ENCODE data around the gene COX10.
A peak's percentile ranks its signal among the peaks of the same experiment; 100 is the strongest.
"Not testable (repeated sequence)": the region's sequence is repeated elsewhere in the genome, so short reads cannot be mapped to it uniquely, and the experiment has no call there.

The COX10 gene

GRCh38 chr17:14069251-14070021 is at the start of gene COX10:
COX10 (plus strand) TSS chr17:14069504; CDS start chr17:14069606, 102 bp downstream.
- H3K36me3 ChIP-seq (replicated peaks) = peaks cover 15% of the 10 kb centered on the region
- in situ Hi-C loops (cut with MboI; ENCODE audit: low sequenced_read_pairs) = loop anchor here (25.0 kb wide), 1 partner anchor 1057 kb away; the partner anchor contains the start of gene ELAC2
- H3K4me1 ChIP-seq = peaks cover 8% of the 10 kb centered on the region
- peak; percentile 80 to 94 for DNase-seq (ENCODE audit: low spot score in 2 of 2)
- peak within 1 kb of the TSS; percentile 98 for H3K4me3 ChIP-seq
- no peaks in the 10 kb centered on the region for H3K9me3 ChIP-seq
- H3K27me3 ChIP-seq (ENCODE audit: low read depth) = no peaks in the 10 kb centered on the region

- H3K4me1 ChIP-seq; DNase-seq (ENCODE audit: low spot score in 2 of 2); in situ Hi-C loops (cut with MboI; ENCODE audit: low sequenced_read_pairs): not testable (repeated sequence)
Measured at GRCh38 chr17:14021651-14022294, 47.5 kb upstream of the COX10 start.

GRCh38 chr17:14029755-14030154 is 39.5 kb upstream of the COX10 start:
- H3K9me3 ChIP-seq; H3K4me1 ChIP-seq; in situ Hi-C loops (cut with MboI; ENCODE audit: low sequenced_read_pairs); H3K4me3 ChIP-seq; H3K27me3 ChIP-seq (ENCODE audit: low read depth); H3K36me3 ChIP-seq (replicated peaks); DNase-seq (ENCODE audit: low spot score in 2 of 2): not testable (repeated sequence)

More at GRCh38 chr17:14021651-14022294, 47.5 kb upstream of the COX10 start:
- not testable (repeated sequence) for H3K36me3 ChIP-seq (replicated peaks); H3K27me3 ChIP-seq (ENCODE audit: low read depth); H3K9me3 ChIP-seq; H3K4me3 ChIP-seq

- no peak overlapping the region for H3K4me3 ChIP-seq
- DNase-seq (ENCODE audit: low spot score in 2 of 2) = no peak
- in situ Hi-C loops (cut with MboI; ENCODE audit: low sequenced_read_pairs) = no loop called here
- peaks cover 6% of the 10 kb centered on the region for H3K4me1 ChIP-seq
- H3K9me3 ChIP-seq = no peaks in the 10 kb centered on the region
- 0 out of 2 replicates have a peak, but pooled peaks cover 6% of the 10 kb centered on the region for H3K36me3 ChIP-seq (replicated peaks)
- no peaks in the 10 kb centered on the region for H3K27me3 ChIP-seq (ENCODE audit: low read depth)
Measured at GRCh38 chr17:14032234-14032633, 37.1 kb upstream of the COX10 start.

- H3K4me1 ChIP-seq = peaks cover 6% of the 10 kb centered on the region
- DNase-seq (ENCODE audit: low spot score in 2 of 2) = peak in 1 of 2 experiments; percentile 13
- in situ Hi-C loops (cut with MboI; ENCODE audit: low sequenced_read_pairs) = no loop called here
Measured at GRCh38 chr17:14033166-14033565, 36.1 kb upstream of the COX10 start.

GRCh38 chr17:14037453-14037852 is 31.9 kb upstream of the COX10 start:
- Histone ChIP-seq H3K9me3 (no peaks in the 10 kb centered on the region), H3K4me3 (no peak overlapping the region), H3K4me1 (no peaks in the 10 kb centered on the region), H3K36me3 (replicated peaks) (no peaks in the 10 kb centered on the region), H3K27me3 (ENCODE audit: low read depth) (no peaks in the 10 kb centered on the region)
- in situ Hi-C loops (cut with MboI; ENCODE audit: low sequenced_read_pairs) = no loop called here
- no peak for DNase-seq (ENCODE audit: low spot score in 2 of 2)

More at GRCh38 chr17:14033166-14033565, 36.1 kb upstream of the COX10 start:
- Histone ChIP-seq H3K36me3 (replicated peaks) (0 out of 2 replicates have a peak, but pooled peaks cover 6% of the 10 kb centered on the region), H3K27me3 (ENCODE audit: low read depth) (no peaks in the 10 kb centered on the region), H3K4me3 (no peak overlapping the region), H3K9me3 (no peaks in the 10 kb centered on the region)

GRCh38 chr17:14038206-14038605 is 31.1 kb upstream of the COX10 start:
- no peak overlapping the region for H3K4me3 ChIP-seq
- no peaks in the 10 kb centered on the region for H3K36me3 ChIP-seq (replicated peaks)
- no peaks in the 10 kb centered on the region for H3K4me1 ChIP-seq
- H3K9me3 ChIP-seq = no peaks in the 10 kb centered on the region
- in situ Hi-C loops (cut with MboI; ENCODE audit: low sequenced_read_pairs) = no loop called here
- no peak for DNase-seq (ENCODE audit: low spot score in 2 of 2)
- H3K27me3 ChIP-seq (ENCODE audit: low read depth) = no peaks in the 10 kb centered on the region

GRCh38 chr17:14042411-14042810 is 26.9 kb upstream of the COX10 start:
- no peaks in the 10 kb centered on the region for H3K27me3 ChIP-seq (ENCODE audit: low read depth)
- no peaks in the 10 kb centered on the region for H3K4me1 ChIP-seq
- no peaks in the 10 kb centered on the region for H3K36me3 ChIP-seq (replicated peaks)
- H3K9me3 ChIP-seq = no peaks in the 10 kb centered on the region
- in situ Hi-C loops (cut with MboI; ENCODE audit: low sequenced_read_pairs) = no loop called here
- no peak for DNase-seq (ENCODE audit: low spot score in 2 of 2)
- H3K4me3 ChIP-seq = no peak overlapping the region

- Histone ChIP-seq H3K4me1 (no peaks in the 10 kb centered on the region), H3K4me3 (no peak overlapping the region), H3K27me3 (ENCODE audit: low read depth) (no peaks in the 10 kb centered on the region), H3K36me3 (replicated peaks) (no peaks in the 10 kb centered on the region), H3K9me3 (no peaks in the 10 kb centered on the region)
- in situ Hi-C loops (cut with MboI; ENCODE audit: low sequenced_read_pairs) = no loop called here
- no peak for DNase-seq (ENCODE audit: low spot score in 2 of 2)
Measured at GRCh38 chr17:14044702-14045101, 24.6 kb upstream of the COX10 start.

GRCh38 chr17:14046978-14047377 is 22.3 kb upstream of the COX10 start:
- no peaks in the 10 kb centered on the region for H3K9me3 ChIP-seq
- in situ Hi-C loops (cut with MboI; ENCODE audit: low sequenced_read_pairs) = no loop called here
- H3K27me3 ChIP-seq (ENCODE audit: low read depth) = no peaks in the 10 kb centered on the region
- no peak for DNase-seq (ENCODE audit: low spot score in 2 of 2)
- H3K4me1 ChIP-seq = no peaks in the 10 kb centered on the region
- no peak overlapping the region for H3K4me3 ChIP-seq
- no peaks in the 10 kb centered on the region for H3K36me3 ChIP-seq (replicated peaks)

- in situ Hi-C loops (cut with MboI; ENCODE audit: low sequenced_read_pairs) = no loop called here
Measured at GRCh38 chr17:14047591-14047990, 21.7 kb upstream of the COX10 start.

GRCh38 chr17:14048169-14048568 is 21.1 kb upstream of the COX10 start:
- no peaks in the 10 kb centered on the region for H3K27me3 ChIP-seq (ENCODE audit: low read depth)
- no peak overlapping the region for H3K4me3 ChIP-seq
- DNase-seq (ENCODE audit: low spot score in 2 of 2) = peak in 1 of 2 experiments; percentile 20
- H3K4me1 ChIP-seq = no peaks in the 10 kb centered on the region
- H3K9me3 ChIP-seq = no peaks in the 10 kb centered on the region
- in situ Hi-C loops (cut with MboI; ENCODE audit: low sequenced_read_pairs) = no loop called here
- H3K36me3 ChIP-seq (replicated peaks) = no peaks in the 10 kb centered on the region

More at GRCh38 chr17:14047591-14047990, 21.7 kb upstream of the COX10 start:
- DNase-seq (ENCODE audit: low spot score in 2 of 2) = no peak
- no peaks in the 10 kb centered on the region for H3K9me3 ChIP-seq
- no peaks in the 10 kb centered on the region for H3K27me3 ChIP-seq (ENCODE audit: low read depth)
- H3K4me1 ChIP-seq = no peaks in the 10 kb centered on the region
- H3K36me3 ChIP-seq (replicated peaks) = no peaks in the 10 kb centered on the region
- no peak overlapping the region for H3K4me3 ChIP-seq

- Histone ChIP-seq H3K27me3 (ENCODE audit: low read depth) (no peaks in the 10 kb centered on the region), H3K4me1 (no peaks in the 10 kb centered on the region), H3K4me3 (no peak overlapping the region), H3K9me3 (no peaks in the 10 kb centered on the region), H3K36me3 (replicated peaks) (no peaks in the 10 kb centered on the region)
- DNase-seq (ENCODE audit: low spot score in 2 of 2) = no peak
- in situ Hi-C loops (cut with MboI; ENCODE audit: low sequenced_read_pairs) = loop anchor here (25.0 kb wide), 1 partner anchor 1038 kb away; the partner anchor contains the start of gene ELAC2
Measured at GRCh38 chr17:14050616-14051015, 18.7 kb upstream of the COX10 start.

- Histone ChIP-seq H3K36me3 (replicated peaks) (no peaks in the 10 kb centered on the region), H3K4me1 (no peaks in the 10 kb centered on the region), H3K4me3 (no peak overlapping the region), H3K27me3 (ENCODE audit: low read depth) (no peaks in the 10 kb centered on the region), H3K9me3 (no peaks in the 10 kb centered on the region)
- DNase-seq (ENCODE audit: low spot score in 2 of 2) = no peak
- in situ Hi-C loops (cut with MboI; ENCODE audit: low sequenced_read_pairs) = loop anchor here (25.0 kb wide), 1 partner anchor 1039 kb away; the partner anchor contains the start of gene ELAC2
Measured at GRCh38 chr17:14051692-14052091, 17.6 kb upstream of the COX10 start.
